ENCODE results near the gene ERBB4. TPM values are rescaled to one million over a fixed set of nuclear protein-coding genes. Genes with fewer than 3 reads are reported as not detected.

Gene ERBB4
- total RNA-seq, 1 donor from 2014 or later = 1.2 TPM

GRCh38 chr2:211867845-211868451 lies 670.7 kb downstream of the ERBB4 start:
- Mint-ChIP-seq H3K9me3 (ENCODE audit: unreplicated experiment) (no peaks in the 10 kb centered on the region), H3K36me3 (ENCODE audit: low read depth, unreplicated experiment) (no peaks in the 10 kb centered on the region), H3K4me3 (ENCODE audit: unreplicated experiment) (no peak overlapping the region), H3K27me3 (ENCODE audit: low read depth, unreplicated experiment) (no peaks in the 10 kb centered on the region), H3K27ac (ENCODE audit: unreplicated experiment) (peak overlapping the region; percentile 20), H3K4me1 (ENCODE audit: low read depth, unreplicated experiment) (peaks cover 12% of the 10 kb centered on the region)
- H3K4me3 ChIP-seq (ENCODE audit: insufficient read depth, low read depth, low read length) = no peak overlapping the region
- no peak overlapping the region for H3K9ac ChIP-seq (ENCODE audit: low read length)
- H3K79me2 ChIP-seq (ENCODE audit: insufficient read depth, low read length) = no peaks in the 10 kb centered on the region
- no peaks in the 10 kb centered on the region for H4K20me1 ChIP-seq (ENCODE audit: insufficient read depth, low read length)
- H3K36me3 ChIP-seq (ENCODE audit: insufficient read depth, low read length) = no peaks in the 10 kb centered on the region
- DNase-seq (ENCODE audit: low read depth) = peak; percentile 43
- TF ChIP-seq, protein P1, sequence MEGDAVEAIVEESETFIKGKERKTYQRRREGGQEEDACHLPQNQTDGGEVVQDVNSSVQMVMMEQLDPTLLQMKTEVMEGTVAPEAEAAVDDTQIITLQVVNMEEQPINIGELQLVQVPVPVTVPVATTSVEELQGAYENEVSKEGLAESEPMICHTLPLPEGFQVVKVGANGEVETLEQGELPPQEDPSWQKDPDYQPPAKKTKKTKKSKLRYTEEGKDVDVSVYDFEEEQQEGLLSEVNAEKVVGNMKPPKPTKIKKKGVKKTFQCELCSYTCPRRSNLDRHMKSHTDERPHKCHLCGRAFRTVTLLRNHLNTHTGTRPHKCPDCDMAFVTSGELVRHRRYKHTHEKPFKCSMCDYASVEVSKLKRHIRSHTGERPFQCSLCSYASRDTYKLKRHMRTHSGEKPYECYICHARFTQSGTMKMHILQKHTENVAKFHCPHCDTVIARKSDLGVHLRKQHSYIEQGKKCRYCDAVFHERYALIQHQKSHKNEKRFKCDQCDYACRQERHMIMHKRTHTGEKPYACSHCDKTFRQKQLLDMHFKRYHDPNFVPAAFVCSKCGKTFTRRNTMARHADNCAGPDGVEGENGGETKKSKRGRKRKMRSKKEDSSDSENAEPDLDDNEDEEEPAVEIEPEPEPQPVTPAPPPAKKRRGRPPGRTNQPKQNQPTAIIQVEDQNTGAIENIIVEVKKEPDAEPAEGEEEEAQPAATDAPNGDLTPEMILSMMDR (IDR thresholded peaks at IDR 0.05; ENCODE audit: insufficient read depth, low read depth, low read length) = no peak
- TF ChIP-seq EZH2 (IDR thresholded peaks at IDR 0.05; ENCODE audit: insufficient read depth, low read length) = no peak
- no peak overlapping the region for H2AFZ ChIP-seq (ENCODE audit: low read depth, low read length)
- H3K4me2 ChIP-seq (ENCODE audit: low read length) = peak overlapping the region; percentile 15
- H3K9me3 ChIP-seq (ENCODE audit: insufficient read depth, low read depth, low read length) = no peaks in the 10 kb centered on the region
- H3K27me3 ChIP-seq (ENCODE audit: insufficient read depth, low read length) = no peaks in the 10 kb centered on the region
- FAIRE-seq = no peak
- H3K4me1 ChIP-seq (ENCODE audit: insufficient read depth, low read length) = no peaks in the 10 kb centered on the region
- H3K27ac ChIP-seq (ENCODE audit: low read depth, low read length) = no peak overlapping the region

DNA sequence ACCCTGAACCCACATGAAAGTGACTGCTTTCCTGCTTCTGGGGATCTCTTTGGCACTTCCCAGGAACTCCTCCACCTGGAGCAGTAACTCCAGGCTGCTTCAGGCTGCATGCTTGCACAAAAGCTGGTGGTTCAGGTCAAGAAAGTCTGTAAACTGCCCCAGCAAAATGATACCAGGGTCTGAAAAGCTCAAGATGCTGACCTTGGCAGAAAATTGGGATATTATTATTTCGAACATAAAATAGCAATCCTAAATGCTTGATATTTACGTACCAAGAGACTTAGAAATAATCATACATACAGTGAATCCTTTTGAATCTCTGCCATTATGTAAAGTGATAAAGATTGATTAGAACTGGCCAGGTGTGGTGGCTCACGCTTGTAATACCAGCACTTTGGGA lies 674.3 kb downstream of the ERBB4 start:
- Histone ChIP-seq H3K79me2 (ENCODE audit: insufficient read depth, low read length) (no peaks in the 10 kb centered on the region), H2AFZ (ENCODE audit: low read depth, low read length) (no peak overlapping the region), H3K9me3 (ENCODE audit: insufficient read depth, low read depth, low read length) (no peaks in the 10 kb centered on the region), H3K9ac (ENCODE audit: low read length) (no peak overlapping the region), H3K27ac (ENCODE audit: low read depth, low read length) (no peak overlapping the region), H3K27me3 (ENCODE audit: insufficient read depth, low read length) (no peaks in the 10 kb centered on the region), H3K4me3 (ENCODE audit: insufficient read depth, low read depth, low read length) (no peak overlapping the region), H3K36me3 (ENCODE audit: insufficient read depth, low read length) (no peaks in the 10 kb centered on the region), H3K4me1 (ENCODE audit: insufficient read depth, low read length) (no peaks in the 10 kb centered on the region), H3K4me2 (ENCODE audit: low read length) (no peak overlapping the region), H4K20me1 (ENCODE audit: insufficient read depth, low read length) (no peaks in the 10 kb centered on the region)
- no peaks in the 10 kb centered on the region for H3K27me3 Mint-ChIP-seq (ENCODE audit: low read depth, unreplicated experiment)
- H3K9me3 Mint-ChIP-seq (ENCODE audit: unreplicated experiment) = no peaks in the 10 kb centered on the region
- TF ChIP-seq, protein P1 (IDR thresholded peaks at IDR 0.05; ENCODE audit: insufficient read depth, low read depth, low read length) = no peak
- no peak for TF ChIP-seq EZH2 (IDR thresholded peaks at IDR 0.05; ENCODE audit: insufficient read depth, low read length)
- FAIRE-seq = no peak
- peaks cover 12% of the 10 kb centered on the region for H3K4me1 Mint-ChIP-seq (ENCODE audit: low read depth, unreplicated experiment)
- no peaks in the 10 kb centered on the region for H3K36me3 Mint-ChIP-seq (ENCODE audit: low read depth, unreplicated experiment)
- H3K27ac Mint-ChIP-seq (ENCODE audit: unreplicated experiment) = no peak overlapping the region
- DNase-seq (ENCODE audit: low read depth) = no peak
- H3K4me3 Mint-ChIP-seq (ENCODE audit: unreplicated experiment) = no peak overlapping the region

DNA sequence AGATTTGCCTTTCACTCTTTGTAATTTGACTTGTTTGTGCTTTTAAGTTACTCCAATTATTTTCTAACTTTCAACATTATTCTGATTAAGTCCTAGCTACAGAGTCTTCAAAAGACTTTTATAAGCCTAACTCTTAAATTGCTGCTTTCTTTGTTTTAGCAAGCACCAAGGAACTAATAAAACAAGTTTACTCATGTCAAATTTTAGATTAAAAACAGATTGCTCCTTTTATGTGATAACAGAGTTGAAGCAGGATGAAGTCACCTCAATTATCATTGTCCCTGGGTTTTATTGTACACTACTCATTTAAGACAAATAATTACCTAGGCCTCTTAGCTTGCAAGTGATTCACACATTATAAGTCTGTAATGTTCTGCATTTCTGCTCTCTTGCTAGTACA lies 678.4 kb downstream of the ERBB4 start:
- no peak for TF ChIP-seq EZH2 (IDR thresholded peaks at IDR 0.05; ENCODE audit: insufficient read depth, low read length)
- TF ChIP-seq, protein P1 (IDR thresholded peaks at IDR 0.05; ENCODE audit: insufficient read depth, low read depth, low read length) = no peak
- Histone ChIP-seq H3K9me3 (ENCODE audit: insufficient read depth, low read depth, low read length) (no peaks in the 10 kb centered on the region), H3K4me2 (ENCODE audit: low read length) (no peak overlapping the region), H3K27me3 (ENCODE audit: insufficient read depth, low read length) (no peaks in the 10 kb centered on the region), H3K9ac (ENCODE audit: low read length) (no peak overlapping the region), H3K27ac (ENCODE audit: low read depth, low read length) (no peak overlapping the region), H4K20me1 (ENCODE audit: insufficient read depth, low read length) (no peaks in the 10 kb centered on the region), H3K79me2 (ENCODE audit: insufficient read depth, low read length) (no peaks in the 10 kb centered on the region), H3K4me3 (ENCODE audit: insufficient read depth, low read depth, low read length) (no peak overlapping the region), H3K4me1 (ENCODE audit: insufficient read depth, low read length) (no peaks in the 10 kb centered on the region), H3K36me3 (ENCODE audit: insufficient read depth, low read length) (no peaks in the 10 kb centered on the region), H2AFZ (ENCODE audit: low read depth, low read length) (no peak overlapping the region)
- no peaks in the 10 kb centered on the region for H3K36me3 Mint-ChIP-seq (ENCODE audit: low read depth, unreplicated experiment)
- no peak overlapping the region for H3K27ac Mint-ChIP-seq (ENCODE audit: unreplicated experiment)
- no peak overlapping the region for H3K4me3 Mint-ChIP-seq (ENCODE audit: unreplicated experiment)
- H3K27me3 Mint-ChIP-seq (ENCODE audit: low read depth, unreplicated experiment) = no peaks in the 10 kb centered on the region
- FAIRE-seq (no peak), DNase-seq (ENCODE audit: low read depth) (no peak)
- no peaks in the 10 kb centered on the region for H3K9me3 Mint-ChIP-seq (ENCODE audit: unreplicated experiment)
- H3K4me1 Mint-ChIP-seq (ENCODE audit: low read depth, unreplicated experiment) = no peaks in the 10 kb centered on the region

Data from astrocyte (in vitro differentiated cells and primary cell).